ENCODE measurements around the gene PKNOX1.
"Not testable (repeated sequence)": the region's sequence is repeated elsewhere in the genome, so short reads cannot be mapped to it uniquely, and the experiment has no call there.

The PKNOX1 gene

DNA sequence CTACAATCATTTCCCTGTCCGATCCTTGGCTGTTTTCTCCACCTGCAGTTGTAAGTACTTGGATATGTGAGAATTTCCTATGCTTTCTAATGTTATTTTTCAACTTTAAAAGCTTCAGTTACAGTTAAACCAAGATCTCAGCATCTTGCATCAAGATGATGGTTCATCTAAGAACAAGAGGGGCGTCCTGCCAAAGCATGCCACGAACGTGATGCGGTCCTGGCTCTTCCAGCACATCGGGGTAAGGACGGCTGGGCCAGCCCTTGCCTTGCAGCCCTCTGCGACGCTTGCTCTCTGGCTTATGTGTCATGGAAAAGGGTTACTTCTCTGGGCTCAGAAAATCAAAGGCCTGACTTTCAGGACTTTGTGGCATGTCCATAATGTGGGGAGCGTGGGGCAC is 46.8 kb downstream of the PKNOX1 start:
- DNase-seq = no peak

DNA sequence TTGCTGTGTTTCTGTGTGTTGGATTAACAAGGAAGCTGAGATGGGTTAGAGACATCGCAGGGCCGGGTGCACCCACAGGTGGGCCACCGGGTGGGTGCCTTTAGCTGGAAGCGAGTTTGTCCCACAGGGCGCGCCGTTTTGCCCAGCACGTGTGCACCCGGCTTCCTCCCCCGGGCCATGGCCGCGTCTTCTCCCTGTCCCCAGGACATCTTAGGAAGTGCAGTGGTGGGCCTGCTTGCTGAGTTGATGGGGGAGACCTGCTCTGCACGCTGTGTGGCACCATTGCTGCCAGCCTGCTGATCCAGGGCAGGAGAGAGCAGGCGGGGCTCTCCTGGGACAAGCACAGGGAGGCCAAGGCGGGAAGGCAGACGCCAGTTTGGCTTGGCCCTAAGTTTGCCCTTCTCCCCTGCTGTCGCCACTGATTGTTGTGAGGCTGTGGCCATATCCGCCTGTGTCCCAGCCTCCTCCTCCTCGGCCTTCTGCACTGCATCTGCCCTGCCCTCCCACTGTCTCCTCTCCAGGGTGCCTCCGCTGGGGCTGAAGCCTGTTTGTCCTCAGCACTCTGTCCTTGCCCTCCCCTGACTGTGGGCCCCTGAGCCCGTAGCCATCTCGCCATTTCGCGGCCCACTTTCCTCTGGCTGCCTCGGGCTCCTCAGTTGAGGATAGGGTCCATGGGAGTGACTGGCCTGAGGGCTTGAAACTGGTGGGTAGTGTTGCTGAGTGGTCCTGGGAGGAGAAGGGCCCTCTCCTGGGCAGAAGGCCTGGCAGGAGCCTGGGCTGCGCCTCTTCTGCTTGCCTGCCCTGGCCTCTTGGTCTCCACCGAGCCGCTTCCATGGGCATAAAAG is 47.6 kb downstream of the PKNOX1 start:
- DNase-seq = no peak

GRCh38 chr21:43023175-43023574 is 48.8 kb downstream of the PKNOX1 start:
- no peak for DNase-seq

GRCh38 chr21:43024439-43025136 is 50.2 kb downstream of the PKNOX1 start:
- DNase-seq = no peak

DNA sequence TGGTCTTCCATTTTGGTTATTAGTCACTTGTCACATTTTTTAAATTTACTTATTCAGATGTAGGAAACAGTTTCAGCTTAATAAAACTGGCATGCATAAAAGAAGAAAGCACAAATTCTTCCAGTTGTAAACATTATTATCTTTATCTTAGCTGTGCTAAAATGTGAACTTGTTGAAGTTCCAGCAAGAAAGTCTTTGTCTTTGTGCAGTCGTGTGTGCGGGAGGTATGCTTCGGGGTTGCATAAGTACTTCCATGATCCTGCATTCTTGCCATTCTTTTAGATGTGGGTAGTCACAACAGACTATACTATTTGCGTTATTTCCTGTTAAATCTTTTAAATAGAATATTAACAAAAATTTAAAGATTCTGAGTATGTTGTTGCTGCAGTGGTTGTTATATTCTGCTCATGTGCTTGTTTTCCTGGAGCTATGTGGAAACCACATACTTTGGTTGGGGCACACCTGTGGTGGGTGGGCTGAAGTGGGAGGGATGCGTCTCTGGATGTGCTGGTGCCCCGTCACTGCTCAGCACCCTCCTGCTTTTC is 51.3 kb downstream of the PKNOX1 start:
- DNase-seq = no peak

DNA sequence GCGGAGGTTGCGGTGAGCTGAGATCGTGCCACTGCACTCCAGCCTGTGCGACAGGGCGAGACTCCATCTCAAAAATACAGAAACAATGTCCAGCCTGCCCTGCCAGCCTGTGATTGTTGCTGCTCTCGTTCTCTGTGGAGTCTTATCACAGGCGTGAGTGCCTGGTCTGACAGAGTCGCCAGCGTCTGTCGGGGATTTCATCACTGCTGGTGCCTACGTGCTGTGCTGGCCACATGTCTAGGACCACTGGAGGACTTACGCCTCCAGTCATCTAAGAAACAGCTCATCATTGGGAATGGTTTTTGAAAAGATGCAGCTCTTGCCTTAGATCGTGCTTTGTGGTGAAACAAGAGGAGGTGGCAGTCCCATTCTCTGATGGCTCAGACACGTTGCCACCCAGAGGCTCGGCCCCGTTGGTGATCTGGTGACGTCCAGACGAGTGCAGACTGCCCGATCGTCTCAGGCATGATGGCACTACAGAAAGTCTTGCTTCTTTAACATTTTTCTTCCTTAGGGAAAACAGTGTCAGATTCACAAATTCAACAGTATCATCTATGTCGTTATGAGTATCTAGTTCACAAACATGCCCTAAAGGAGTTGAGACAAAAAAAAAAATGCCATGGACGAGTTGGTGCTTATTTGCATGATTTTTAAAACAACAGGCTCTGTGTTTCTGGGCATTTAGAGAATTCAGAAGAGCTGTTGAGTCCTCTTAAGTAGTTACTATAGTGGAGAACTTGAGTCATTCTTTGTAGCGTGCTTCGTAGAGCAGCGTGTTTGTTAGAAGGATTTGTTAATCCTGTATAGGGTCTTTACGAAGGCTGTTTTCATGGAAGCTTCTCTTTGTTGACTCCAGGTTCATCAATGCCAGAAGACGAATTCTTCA is 53.7 kb downstream of the PKNOX1 start:
- no peak for DNase-seq

DNA sequence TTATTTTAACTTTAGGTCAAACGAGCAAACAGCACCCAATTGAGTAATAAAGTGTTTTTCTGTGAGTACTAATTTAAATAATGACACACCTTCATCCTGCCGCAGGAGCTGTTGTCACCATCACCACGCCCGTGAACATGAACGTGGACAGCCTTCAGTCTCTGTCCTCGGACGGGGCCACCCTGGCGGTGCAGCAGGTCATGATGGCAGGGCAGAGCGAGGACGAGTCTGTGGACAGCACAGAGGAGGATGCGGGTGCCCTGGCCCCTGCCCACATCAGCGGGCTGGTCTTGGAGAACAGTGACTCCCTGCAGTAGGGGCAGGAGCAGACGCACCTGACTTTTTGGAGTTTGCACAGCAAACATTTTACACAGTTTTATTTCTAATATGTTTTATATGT is 55.4 kb downstream of the PKNOX1 start:
- no peak for DNase-seq

DNA sequence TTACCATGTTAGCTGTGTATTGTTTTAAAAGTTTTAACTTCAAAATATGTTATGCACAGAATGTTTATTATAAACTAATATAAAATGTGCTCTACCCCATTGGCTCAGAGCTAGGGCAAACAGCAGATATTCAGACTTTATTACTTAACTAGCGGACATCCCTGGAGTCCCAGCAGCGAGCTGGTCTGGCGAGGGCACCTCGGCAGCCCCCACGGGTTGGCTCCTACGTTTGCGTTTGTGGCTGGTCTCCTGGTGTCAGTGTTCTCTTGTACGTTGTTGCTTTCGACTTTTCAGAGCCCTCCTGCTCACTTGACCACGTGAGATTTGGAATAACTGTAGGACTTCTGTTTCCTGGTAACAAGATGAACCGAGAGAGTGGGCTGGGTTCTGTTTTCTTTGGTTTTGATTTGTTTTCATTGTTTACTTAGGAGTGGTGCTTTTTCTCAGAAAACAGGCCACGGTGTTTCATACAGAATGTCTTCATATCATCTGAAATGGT is 56.8 kb downstream of the PKNOX1 start:
- no peak for DNase-seq

- no peak for DNase-seq
These were observed 59.7 kb downstream of the PKNOX1 start for GRCh38 chr21:43034101-43034500.

DNA sequence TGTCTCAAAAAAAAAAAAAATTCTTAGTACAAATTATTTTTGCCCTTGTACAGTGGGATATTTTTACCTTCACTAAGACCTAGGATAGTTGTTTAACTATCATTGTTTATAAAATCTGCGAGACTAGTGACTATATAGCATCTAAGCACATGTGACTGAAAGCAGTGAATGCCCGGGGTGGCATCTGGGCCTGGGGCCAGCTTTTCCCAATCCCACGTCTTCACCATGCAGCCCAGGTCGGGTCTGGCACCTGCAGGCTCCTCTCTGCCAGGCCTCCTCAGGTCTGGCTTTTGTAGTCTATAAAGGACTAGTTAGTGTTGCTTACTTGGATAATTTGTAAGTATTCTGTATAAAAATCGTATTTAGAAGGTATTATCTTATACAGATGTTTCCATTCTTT is 60.5 kb downstream of the PKNOX1 start:
- no peak for DNase-seq

DNA sequence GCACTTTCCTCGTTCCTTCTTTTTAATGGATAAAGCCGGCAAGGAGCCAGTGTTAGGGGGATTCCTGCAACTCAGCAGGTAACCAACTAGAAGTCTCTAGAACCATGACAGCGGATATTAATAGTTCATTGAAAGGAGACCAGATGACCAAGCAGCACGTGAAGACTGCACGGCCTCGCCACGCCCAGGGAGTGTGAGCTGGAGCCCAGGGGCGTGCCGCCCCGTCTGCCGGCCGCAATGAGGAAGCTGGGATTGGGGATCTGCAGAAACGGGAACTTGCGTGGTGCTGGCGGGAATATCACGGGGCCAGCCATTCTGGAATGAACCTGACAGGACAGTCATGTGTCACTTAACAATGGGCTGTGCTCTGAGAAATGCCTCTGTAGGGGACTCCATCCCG is 62.5 kb downstream of the PKNOX1 start:
- not testable (repeated sequence) for DNase-seq

GRCh38 chr21:43037918-43038658 is 63.7 kb downstream of the PKNOX1 start:
- DNase-seq = not testable (repeated sequence)

DNA sequence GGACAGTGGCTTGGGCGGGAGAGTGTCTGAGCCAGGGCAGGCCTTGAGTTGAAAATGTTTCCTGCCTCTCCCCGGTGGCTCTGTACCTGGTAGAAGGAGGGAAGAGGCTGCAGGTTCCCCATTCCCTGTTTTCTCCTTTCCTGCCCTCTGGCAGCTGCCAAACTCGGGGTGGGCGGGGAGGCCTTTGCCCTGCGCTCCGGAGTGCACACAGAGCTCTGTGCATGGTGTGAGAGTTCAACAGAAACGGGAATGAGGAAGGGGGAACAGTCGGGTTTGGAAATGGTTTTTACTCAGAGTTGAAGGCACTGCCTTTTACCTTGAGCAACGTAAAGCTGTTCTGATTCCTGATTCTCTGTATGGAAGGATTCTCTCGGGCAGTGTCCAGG is 64.3 kb downstream of the PKNOX1 start:
- DNase-seq = not testable (repeated sequence)

DNA sequence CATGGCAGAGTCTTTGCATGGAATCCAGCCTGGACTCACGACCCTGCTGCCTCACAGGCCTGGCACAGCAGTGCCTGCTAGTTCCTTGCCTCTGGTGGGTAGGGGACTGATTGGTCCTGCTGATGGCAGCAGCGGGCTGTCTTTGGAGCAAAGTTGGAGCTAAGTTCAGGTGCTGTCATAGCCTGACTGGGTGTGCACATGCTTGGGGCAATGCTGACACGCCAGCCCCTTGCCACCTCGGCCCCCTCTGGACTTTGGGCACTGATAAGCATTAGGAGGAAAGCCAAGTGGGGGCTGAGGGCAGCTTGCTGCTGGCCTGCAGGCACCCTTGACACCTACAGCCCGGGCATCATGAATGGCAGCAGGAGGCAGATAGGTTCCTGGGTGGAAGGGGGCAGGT is 67.8 kb downstream of the PKNOX1 start:
- DNase-seq = not testable (repeated sequence)

DNA sequence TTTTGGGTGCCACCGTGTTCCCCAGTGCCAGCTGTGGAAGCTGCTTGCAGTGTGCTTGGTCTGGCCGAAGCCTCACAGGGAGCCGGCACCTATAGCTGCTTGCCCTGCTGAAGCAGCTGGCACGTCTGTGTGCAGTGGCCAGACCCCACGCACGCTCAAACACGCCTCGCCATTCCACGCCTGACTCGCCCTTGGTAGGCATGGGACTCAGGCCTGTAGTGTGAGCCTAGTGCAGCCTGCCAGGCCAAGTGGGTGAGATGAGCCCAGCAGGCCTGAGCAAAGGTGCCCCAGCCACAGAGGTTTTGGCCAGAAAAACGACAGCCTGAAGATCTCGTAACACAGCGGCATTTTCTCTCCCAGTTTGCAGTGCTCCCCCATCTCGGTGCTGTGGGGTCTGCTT is 68.9 kb downstream of the PKNOX1 start:
- DNase-seq = not testable (repeated sequence)

DNA sequence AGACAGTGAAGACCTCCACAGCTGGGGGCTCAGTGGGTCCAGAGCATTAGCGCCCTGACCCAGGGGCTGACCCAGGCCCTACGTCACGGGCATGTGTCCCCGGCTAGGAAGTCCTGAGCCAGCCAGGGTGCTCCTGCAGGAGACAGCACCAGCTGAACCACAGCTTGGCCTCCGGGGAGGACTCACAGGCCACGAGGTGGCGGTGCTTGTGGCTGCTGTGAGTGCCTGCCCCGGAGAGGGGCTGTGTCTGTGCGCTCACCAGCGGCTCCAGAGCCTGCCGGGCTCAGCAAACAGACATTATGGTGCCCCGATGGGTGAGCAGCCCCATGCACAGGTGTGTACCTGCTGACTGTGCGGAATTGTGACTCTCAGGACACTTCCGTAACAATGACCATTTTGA is 70.2 kb downstream of the PKNOX1 start:
- DNase-seq = not testable (repeated sequence)

DNA sequence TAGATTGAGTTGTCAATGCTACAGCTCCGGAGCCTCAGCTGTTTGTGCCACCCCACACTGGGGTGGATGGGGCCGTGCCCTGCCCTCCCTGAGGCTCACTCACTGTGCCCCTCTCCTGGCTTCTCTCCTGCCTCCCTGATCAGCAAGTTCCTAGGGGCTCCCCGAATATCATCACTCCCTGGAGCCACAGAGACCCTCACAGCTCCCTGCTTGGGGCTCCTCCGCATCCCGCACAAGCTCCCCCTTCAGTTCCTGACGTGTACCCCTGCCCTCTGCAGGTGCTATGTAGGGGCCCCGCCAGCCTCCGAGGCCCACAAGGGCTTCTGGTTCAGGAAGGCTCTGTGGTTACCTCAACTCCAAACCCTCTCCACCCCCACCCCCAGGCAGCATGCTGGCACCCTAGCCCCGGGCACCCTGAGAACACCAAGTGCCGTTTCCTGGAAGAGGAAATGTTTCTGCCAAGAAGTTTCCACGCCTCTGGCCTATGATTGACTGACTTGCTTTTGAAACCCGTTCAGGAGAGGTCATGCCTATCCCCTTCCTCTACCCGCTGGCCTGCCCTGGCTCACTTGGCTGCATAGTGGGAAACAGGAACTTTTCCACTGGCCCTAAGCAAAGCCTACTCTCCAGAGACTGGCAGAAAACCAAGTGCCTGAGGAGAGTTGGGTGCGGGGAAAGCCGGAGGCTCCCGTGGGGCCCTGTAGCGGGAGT is 71.0 kb downstream of the PKNOX1 start:
- DNase-seq = not testable (repeated sequence)

- DNase-seq = not testable (repeated sequence)
These were observed 71.8 kb downstream of the PKNOX1 start for GRCh38 chr21:43045876-43046821.

DNA sequence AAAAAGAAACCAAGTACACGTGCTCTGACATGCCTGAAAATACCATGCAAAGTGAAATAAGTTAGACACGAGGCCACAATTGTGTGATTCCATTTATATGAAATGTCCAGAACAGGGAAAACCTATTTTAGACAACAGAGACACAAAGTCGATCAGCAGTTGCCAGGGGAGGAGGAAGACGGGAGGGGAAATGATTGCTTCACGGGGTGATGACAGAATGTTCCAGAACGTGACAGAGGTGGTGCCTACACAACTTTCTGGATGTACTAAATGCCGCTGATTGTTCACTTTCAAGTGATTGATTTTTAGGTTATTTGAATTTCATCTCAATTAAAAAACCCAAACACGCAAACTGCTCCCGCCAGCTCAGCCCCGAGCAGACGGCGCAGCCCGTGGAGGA is 78.8 kb downstream of the PKNOX1 start:
- DNase-seq = not testable (repeated sequence)
